ENCODE results near the gene CDK19.

Gene CDK19

GRCh38 chr6:110662490-110663211 is 152.6 kb downstream of the CDK19 start:
- no peak overlapping the region for H3K4me3 ChIP-seq (ENCODE audit: low read depth, low read length)
- TF ChIP-seq CTCF (IDR thresholded peaks at IDR 0.05; ENCODE audit: borderline replicate concordance, insufficient read depth, low read depth, low read length), result no peak

GRCh38 chr6:110661414-110661813 is 153.9 kb downstream of the CDK19 start:
- TF ChIP-seq CTCF (IDR thresholded peaks at IDR 0.05; ENCODE audit: borderline replicate concordance, insufficient read depth, low read depth, low read length), result no peak
- no peak overlapping the region for H3K4me3 ChIP-seq (ENCODE audit: low read depth, low read length)

- no peak overlapping the region for H3K4me3 ChIP-seq (ENCODE audit: low read depth, low read length)
- TF ChIP-seq CTCF (IDR thresholded peaks at IDR 0.05; ENCODE audit: borderline replicate concordance, insufficient read depth, low read depth, low read length), result no peak
These were observed 155.1 kb downstream of the CDK19 start for GRCh38 chr6:110660066-110660655.

GRCh38 chr6:110658631-110659211 is 156.5 kb downstream of the CDK19 start:
- TF ChIP-seq CTCF (IDR thresholded peaks at IDR 0.05; ENCODE audit: borderline replicate concordance, insufficient read depth, low read depth, low read length), result no peak
- no peak overlapping the region for H3K4me3 ChIP-seq (ENCODE audit: low read depth, low read length)

GRCh38 chr6:110656492-110656891 is 158.8 kb downstream of the CDK19 start:
- no peak overlapping the region for H3K4me3 ChIP-seq (ENCODE audit: low read depth, low read length)
- TF ChIP-seq CTCF (IDR thresholded peaks at IDR 0.05; ENCODE audit: borderline replicate concordance, insufficient read depth, low read depth, low read length), result no peak

GRCh38 chr6:110655821-110656220 is 159.4 kb downstream of the CDK19 start:
- no peak for TF ChIP-seq CTCF (IDR thresholded peaks at IDR 0.05; ENCODE audit: borderline replicate concordance, insufficient read depth, low read depth, low read length)
- H3K4me3 ChIP-seq (ENCODE audit: low read depth, low read length), result no peak overlapping the region
